ENCODE measurements around the gene EVX1. TPM values are rescaled to one million over a fixed set of nuclear protein-coding genes. Genes with fewer than 3 reads are reported as not detected.

The EVX1 gene
- total and polyA plus RNA-seq, 3 donors from 2014 or later, result 0.25 to 1.4 (median 0.63) TPM

GRCh38 chr7:27196287-27196767, 46.3 kb upstream of the EVX1 start:
- no peaks in the 10 kb centered on the region for H3K9me3 ChIP-seq
- H3K27me3 ChIP-seq, result no peaks in the 10 kb centered on the region
- no peak for TF ChIP-seq POLR2A (IDR thresholded peaks at IDR 0.05)
- TF ChIP-seq, protein P1, sequence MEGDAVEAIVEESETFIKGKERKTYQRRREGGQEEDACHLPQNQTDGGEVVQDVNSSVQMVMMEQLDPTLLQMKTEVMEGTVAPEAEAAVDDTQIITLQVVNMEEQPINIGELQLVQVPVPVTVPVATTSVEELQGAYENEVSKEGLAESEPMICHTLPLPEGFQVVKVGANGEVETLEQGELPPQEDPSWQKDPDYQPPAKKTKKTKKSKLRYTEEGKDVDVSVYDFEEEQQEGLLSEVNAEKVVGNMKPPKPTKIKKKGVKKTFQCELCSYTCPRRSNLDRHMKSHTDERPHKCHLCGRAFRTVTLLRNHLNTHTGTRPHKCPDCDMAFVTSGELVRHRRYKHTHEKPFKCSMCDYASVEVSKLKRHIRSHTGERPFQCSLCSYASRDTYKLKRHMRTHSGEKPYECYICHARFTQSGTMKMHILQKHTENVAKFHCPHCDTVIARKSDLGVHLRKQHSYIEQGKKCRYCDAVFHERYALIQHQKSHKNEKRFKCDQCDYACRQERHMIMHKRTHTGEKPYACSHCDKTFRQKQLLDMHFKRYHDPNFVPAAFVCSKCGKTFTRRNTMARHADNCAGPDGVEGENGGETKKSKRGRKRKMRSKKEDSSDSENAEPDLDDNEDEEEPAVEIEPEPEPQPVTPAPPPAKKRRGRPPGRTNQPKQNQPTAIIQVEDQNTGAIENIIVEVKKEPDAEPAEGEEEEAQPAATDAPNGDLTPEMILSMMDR (IDR thresholded peaks at IDR 0.05), result peak; percentile 57 to 73 (median 67)
- no peak overlapping the region for H3K4me3 ChIP-seq
- H3K36me3 ChIP-seq (ENCODE audit: low read depth, missing control alignments), result no peaks in the 10 kb centered on the region
- intact Hi-C loops (cut with DNase I; ENCODE audit: low total_unique reads), result loop anchor here (10.0 kb wide), 2 partner anchors 738 to 888 kb away; no protein-coding TSS in a partner anchor
- WGBS, 2 donors, result 6% methylated on average over 6 of the region's 6 CpGs
- H3K4me1 ChIP-seq, result peaks cover 9% of the 10 kb centered on the region
- H3K27ac ChIP-seq, result no peak overlapping the region
- peak; percentile 92 for DNase-seq

- intact Hi-C loops (cut with DNase I; ENCODE audit: low total_unique reads), result loop anchor here (10.0 kb wide), 2 partner anchors 737 to 887 kb away; no protein-coding TSS in a partner anchor
- Histone ChIP-seq H3K4me3 (no peak overlapping the region), H3K27ac (no peak overlapping the region), H3K9me3 (no peaks in the 10 kb centered on the region), H3K36me3 (ENCODE audit: low read depth, missing control alignments) (no peaks in the 10 kb centered on the region), H3K27me3 (no peaks in the 10 kb centered on the region), H3K4me1 (peaks cover 4% of the 10 kb centered on the region)
- DNase-seq, result no peak
- TF ChIP-seq POLR2A (IDR thresholded peaks at IDR 0.05), result no peak
- TF ChIP-seq, protein P1 (IDR thresholded peaks at IDR 0.05), result no peak
- WGBS, 2 donors, result 20% methylated on average over 18 of the region's 18 CpGs
Measured at GRCh38 chr7:27197137-27198042, 45.2 kb upstream of the EVX1 start.

GRCh38 chr7:27198138-27198841, 44.3 kb upstream of the EVX1 start:
- Histone ChIP-seq H3K4me3 (no peak overlapping the region), H3K36me3 (ENCODE audit: low read depth, missing control alignments) (no peaks in the 10 kb centered on the region), H3K4me1 (no peaks in the 10 kb centered on the region), H3K27ac (no peak overlapping the region), H3K27me3 (no peaks in the 10 kb centered on the region), H3K9me3 (no peaks in the 10 kb centered on the region)
- WGBS, 2 donors, result 11 to 16% methylated on average over 20 to 29 of the region's 29 CpGs
- intact Hi-C loops (cut with DNase I; ENCODE audit: low total_unique reads), result loop anchor here (10.0 kb wide), 2 partner anchors 737 to 887 kb away; no protein-coding TSS in a partner anchor
- TF ChIP-seq, protein P1 (IDR thresholded peaks at IDR 0.05), result no peak
- TF ChIP-seq POLR2A (IDR thresholded peaks at IDR 0.05), result no peak
- no peak for DNase-seq

GRCh38 chr7:27198871-27199801, 43.5 kb upstream of the EVX1 start:
- no peaks in the 10 kb centered on the region for H3K9me3 ChIP-seq
- H3K27me3 ChIP-seq, result no peaks in the 10 kb centered on the region
- no peak for DNase-seq
- no peak overlapping the region for H3K27ac ChIP-seq
- no peaks in the 10 kb centered on the region for H3K36me3 ChIP-seq (ENCODE audit: low read depth, missing control alignments)
- intact Hi-C loops (cut with DNase I; ENCODE audit: low total_unique reads), result loop anchor here (10.0 kb wide), 2 partner anchors 736 to 886 kb away; no protein-coding TSS in a partner anchor
- 3 to 4% methylated on average over 17 to 54 of the region's 93 CpGs for WGBS, 2 donors
- H3K4me1 ChIP-seq, result no peaks in the 10 kb centered on the region
- no peak overlapping the region for H3K4me3 ChIP-seq
- TF ChIP-seq POLR2A (IDR thresholded peaks at IDR 0.05), result no peak
- TF ChIP-seq, protein P1 (IDR thresholded peaks at IDR 0.05), result no peak
